ENCODE data around the gene SLC38A11.

The SLC38A11 gene

DNA sequence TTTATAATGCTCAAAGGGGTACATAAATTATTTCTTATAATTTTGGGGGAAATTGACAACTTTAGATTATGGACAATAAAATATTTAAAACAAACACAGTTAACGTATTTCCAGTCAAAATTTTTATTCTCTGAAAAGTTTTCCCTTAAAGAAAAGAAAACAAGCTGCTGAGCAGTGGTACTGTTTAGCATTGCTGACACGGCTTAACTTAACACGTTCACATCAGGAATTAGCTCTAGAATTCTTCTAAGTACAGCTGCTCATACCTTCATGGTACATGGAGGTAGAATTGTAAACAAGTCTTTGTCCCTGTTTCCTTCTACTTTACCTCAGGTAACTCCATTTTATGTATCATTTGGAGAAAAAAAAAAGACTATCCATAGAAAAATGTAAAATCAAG lies 2.0 kb downstream of the SLC38A11 start:
- no peak for ATAC-seq (ENCODE audit: low read depth)
- peaks cover 2% of the 10 kb centered on the region for H3K9me3 Mint-ChIP-seq
- H3K4me1 Mint-ChIP-seq = peaks cover 12% of the 10 kb centered on the region
- H3K36me3 Mint-ChIP-seq = peaks cover 4% of the 10 kb centered on the region
- peaks cover 10% of the 10 kb centered on the region for H3K27me3 Mint-ChIP-seq
- H3K27ac Mint-ChIP-seq = no peak overlapping the region
- no peak overlapping the region for H3K4me3 Mint-ChIP-seq
- DNase-seq (ENCODE audit: low spot score in 2 of 2) = no peak

DNA sequence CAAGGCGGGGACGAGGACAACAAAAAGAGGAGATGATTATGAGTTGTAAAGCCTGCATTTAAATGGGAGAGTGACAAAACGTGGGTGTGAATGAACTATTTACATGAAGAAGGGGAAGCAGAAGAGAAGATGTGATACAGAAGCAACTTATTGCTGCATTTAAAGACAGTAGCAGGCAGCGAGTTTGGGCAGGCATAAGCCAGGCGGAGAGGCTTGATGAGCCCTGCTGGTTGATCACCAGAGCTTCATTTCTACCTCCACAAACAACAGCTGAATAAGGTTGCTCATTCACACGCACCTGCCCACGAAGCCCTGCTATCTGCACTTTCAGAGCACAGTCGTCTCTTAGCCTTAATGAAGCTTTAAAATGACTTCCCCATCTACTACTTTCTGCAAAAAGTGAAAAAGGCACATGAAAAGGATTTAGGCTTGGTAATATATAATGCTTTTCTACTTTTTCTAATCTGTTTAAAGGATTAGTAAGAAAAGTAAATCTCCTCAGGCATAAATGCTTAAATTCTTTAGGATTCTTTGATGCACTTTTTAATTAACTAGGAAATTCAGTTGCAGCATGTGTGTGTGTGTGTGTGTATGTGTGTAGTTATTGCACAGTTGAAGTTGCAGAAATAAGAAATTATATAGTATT lies 3.1 kb downstream of the SLC38A11 start:
- peaks cover 10% of the 10 kb centered on the region for H3K27me3 Mint-ChIP-seq
- H3K4me3 Mint-ChIP-seq = no peak overlapping the region
- H3K9me3 Mint-ChIP-seq = peaks cover 2% of the 10 kb centered on the region
- DNase-seq (ENCODE audit: low spot score in 2 of 2) (no peak), ATAC-seq (ENCODE audit: low read depth) (peak; percentile 51)
- H3K36me3 Mint-ChIP-seq = peaks cover 4% of the 10 kb centered on the region
- no peak overlapping the region for H3K27ac Mint-ChIP-seq
- H3K4me1 Mint-ChIP-seq = peaks cover 12% of the 10 kb centered on the region

DNA sequence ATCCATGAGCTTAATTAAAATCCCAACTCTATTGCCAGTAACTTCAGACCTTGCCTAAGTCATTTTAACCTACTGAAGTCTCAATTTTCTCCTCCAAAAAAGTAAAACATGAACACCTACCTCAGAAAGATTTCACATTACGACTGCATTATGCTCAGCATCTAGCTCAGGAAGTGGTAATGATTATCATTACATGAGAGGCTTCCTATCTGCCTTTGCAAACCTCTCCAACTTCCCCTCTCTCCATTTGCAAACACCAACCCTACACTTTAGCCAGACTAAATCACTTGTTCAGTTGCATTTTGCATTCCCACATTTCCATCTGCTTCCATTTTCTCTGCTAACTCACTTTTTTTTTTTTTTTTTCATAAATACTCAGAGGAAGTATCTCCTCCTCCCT lies 6.8 kb downstream of the SLC38A11 start:
- H3K4me1 Mint-ChIP-seq = peaks cover 10% of the 10 kb centered on the region
- no peak overlapping the region for H3K27ac Mint-ChIP-seq
- DNase-seq (ENCODE audit: low spot score in 2 of 2) (no peak), ATAC-seq (ENCODE audit: low read depth) (peak; percentile 53)
- peaks cover 10% of the 10 kb centered on the region for H3K27me3 Mint-ChIP-seq
- no peak overlapping the region for H3K4me3 Mint-ChIP-seq
- peaks cover 2% of the 10 kb centered on the region for H3K9me3 Mint-ChIP-seq
- peaks cover 6% of the 10 kb centered on the region for H3K36me3 Mint-ChIP-seq

GRCh38 chr2:164947281-164947680 lies 8.0 kb downstream of the SLC38A11 start:
- Mint-ChIP-seq H3K4me1 (peaks cover 10% of the 10 kb centered on the region), H3K4me3 (no peak overlapping the region), H3K27ac (no peak overlapping the region), H3K36me3 (peaks cover 6% of the 10 kb centered on the region), H3K27me3 (peaks cover 9% of the 10 kb centered on the region), H3K9me3 (peaks cover 2% of the 10 kb centered on the region)
- DNase-seq (ENCODE audit: low spot score in 2 of 2) (no peak), ATAC-seq (ENCODE audit: low read depth) (no peak)

DNA sequence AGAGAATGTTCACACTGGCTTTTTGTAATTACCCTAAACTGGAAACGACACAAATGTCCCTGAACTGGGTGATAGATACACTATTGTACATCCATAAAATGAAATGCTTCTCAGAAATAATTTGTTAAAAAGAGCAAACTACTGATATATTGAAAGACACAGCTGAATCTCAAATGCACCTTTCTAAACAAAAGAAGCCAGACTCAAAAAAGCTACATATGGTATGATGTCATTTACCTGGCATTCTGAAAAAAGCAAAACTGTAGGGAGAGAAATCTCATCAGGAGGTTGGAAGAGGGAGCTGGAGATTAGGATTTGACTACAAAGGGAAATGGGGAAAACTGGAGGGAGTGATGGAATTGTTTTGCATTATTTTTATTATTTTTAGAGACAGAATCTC lies 12.0 kb downstream of the SLC38A11 start:
- no peaks in the 10 kb centered on the region for H3K27me3 Mint-ChIP-seq
- no peak for ATAC-seq (ENCODE audit: low read depth)
- H3K4me3 Mint-ChIP-seq = no peak overlapping the region
- peak overlapping the region; percentile 5 for H3K27ac Mint-ChIP-seq
- peaks cover 3% of the 10 kb centered on the region for H3K36me3 Mint-ChIP-seq
- no peaks in the 10 kb centered on the region for H3K4me1 Mint-ChIP-seq
- H3K9me3 Mint-ChIP-seq = no peaks in the 10 kb centered on the region
- DNase-seq (ENCODE audit: low spot score in 2 of 2) = no peak

DNA sequence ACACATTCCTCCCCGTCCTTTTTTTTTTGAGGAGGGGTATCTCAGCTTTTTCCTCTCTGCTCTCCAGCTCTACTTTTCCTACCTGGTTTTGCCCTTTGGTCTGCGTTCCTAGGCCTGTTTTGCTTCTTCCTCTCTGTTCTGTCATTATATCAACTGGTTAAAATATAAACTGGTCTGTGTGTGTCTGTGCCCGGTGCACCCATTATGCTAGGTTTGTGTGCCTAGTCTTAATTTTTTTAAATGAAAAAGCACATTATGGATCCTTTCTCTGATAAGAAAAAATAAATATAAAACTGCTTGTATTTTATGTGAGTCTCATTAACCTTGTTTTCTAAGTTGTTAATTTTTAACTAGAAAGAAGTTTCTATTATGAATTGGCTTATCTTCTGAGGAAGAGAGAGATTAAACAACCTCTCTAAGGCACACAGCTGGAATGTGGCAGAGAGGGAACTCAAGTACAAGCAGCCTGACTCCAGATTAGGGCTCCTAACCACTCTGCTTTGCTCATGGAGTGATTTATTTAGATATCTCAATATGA lies 17.4 kb downstream of the SLC38A11 start:
- Mint-ChIP-seq H3K27me3 (no peaks in the 10 kb centered on the region), H3K27ac (no peak overlapping the region), H3K36me3 (no peaks in the 10 kb centered on the region), H3K9me3 (no peaks in the 10 kb centered on the region), H3K4me1 (peaks cover 3% of the 10 kb centered on the region), H3K4me3 (no peak overlapping the region)
- DNase-seq (ENCODE audit: low spot score in 2 of 2) (no peak), ATAC-seq (ENCODE audit: low read depth) (no peak)

DNA sequence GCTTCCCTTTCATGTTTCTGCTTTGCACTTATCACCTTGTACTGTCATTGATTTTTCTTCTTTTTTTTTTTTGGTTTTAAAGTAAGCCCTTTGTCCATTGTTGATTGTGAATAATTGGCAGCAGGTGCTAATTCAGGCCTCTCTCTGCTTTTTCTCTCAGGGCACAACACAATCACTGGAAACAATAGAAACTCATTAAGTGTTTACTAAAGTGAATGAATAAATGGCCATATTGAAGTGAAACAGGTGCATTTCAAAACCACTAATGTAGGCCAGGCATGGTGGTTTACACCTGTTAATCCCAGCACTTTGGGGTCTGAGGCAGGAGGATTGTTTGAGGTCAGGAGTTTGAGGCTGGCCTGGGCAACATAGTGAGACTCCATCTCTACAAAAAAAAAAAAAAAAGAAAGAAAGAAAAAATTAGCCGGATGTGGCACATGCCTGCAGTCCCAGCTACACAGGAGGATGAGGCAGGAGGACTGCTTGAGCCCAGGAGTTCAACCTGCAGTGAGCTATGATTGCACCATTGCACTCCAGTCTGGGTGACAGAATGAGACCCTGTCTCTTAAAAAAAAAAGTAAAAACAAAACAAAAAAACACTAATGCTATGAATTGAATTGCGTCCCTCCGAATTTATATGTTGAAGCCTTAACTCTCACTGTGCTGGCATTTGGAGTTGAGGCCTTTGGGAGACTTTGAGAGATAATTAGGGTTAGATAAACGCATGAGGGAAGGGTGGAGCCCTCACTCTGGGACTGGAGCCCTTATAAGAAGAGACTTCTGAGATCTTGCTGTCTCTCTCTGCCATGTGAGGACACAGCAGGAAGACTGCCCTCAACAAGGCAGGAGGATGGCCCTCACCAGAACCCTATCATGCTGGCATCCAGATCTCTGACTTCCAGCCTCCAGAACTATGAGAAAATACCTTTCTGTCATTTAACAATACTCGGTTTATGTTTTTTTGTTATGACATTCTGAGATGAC lies 19.9 kb downstream of the SLC38A11 start:
- Mint-ChIP-seq H3K4me3 (no peak overlapping the region), H3K4me1 (peaks cover 7% of the 10 kb centered on the region), H3K27ac (no peak overlapping the region), H3K36me3 (no peaks in the 10 kb centered on the region), H3K9me3 (no peaks in the 10 kb centered on the region), H3K27me3 (no peaks in the 10 kb centered on the region)
- ATAC-seq (ENCODE audit: low read depth) (no peak), DNase-seq (ENCODE audit: low spot score in 2 of 2) (no peak)

DNA sequence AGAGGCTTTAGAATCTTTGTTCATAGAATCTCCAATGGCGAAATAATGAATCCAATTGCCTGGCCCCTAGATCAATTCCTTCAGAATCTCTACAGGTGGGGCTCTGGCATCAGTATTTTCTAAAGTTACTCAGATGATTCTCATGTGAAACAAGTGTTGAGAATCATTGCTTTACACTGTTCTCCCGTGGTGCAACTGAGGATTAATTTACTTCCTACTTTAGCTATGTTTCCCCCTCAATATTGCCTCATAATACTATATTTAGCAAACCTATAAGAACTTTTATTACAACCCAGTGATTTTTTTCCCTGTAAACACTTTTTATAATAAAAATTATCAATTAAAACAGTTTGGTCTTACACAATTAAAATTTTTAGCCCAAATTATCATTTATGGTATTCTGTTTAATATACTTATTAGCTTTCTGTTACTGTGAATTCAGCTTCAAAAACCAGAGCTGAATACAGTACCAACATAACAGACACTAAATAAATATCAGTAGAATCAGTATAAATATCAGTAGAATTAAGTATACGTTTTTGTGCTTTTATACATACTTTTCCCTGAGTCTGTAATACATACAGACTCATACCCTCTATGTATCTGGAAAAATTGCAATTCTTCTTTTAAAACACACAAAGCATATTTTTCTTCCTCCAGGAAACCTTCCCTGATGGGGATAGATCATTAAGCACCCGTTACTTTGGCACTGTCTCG lies 20.8 kb downstream of the SLC38A11 start:
- Mint-ChIP-seq H3K4me1 (peaks cover 7% of the 10 kb centered on the region), H3K27me3 (no peaks in the 10 kb centered on the region), H3K27ac (peak overlapping the region; percentile 72)

GRCh38 chr2:164933671-164934189 lies 21.6 kb downstream of the SLC38A11 start:
- DNase-seq (ENCODE audit: low spot score in 2 of 2) (no peak), ATAC-seq (ENCODE audit: low read depth) (no peak)
- H3K4me3 Mint-ChIP-seq = no peak overlapping the region
- no peaks in the 10 kb centered on the region for H3K9me3 Mint-ChIP-seq
- no peaks in the 10 kb centered on the region for H3K36me3 Mint-ChIP-seq
- peak overlapping the region; percentile 72 for H3K27ac Mint-ChIP-seq
- H3K27me3 Mint-ChIP-seq = no peaks in the 10 kb centered on the region
- peaks cover 7% of the 10 kb centered on the region for H3K4me1 Mint-ChIP-seq

More for the DNA sequence above, 20.8 kb downstream of the SLC38A11 start:
- Mint-ChIP-seq H3K4me3 (no peak overlapping the region), H3K36me3 (no peaks in the 10 kb centered on the region), H3K9me3 (no peaks in the 10 kb centered on the region)
- DNase-seq (ENCODE audit: low spot score in 2 of 2) (no peak), ATAC-seq (ENCODE audit: low read depth) (no peak)

GRCh38 chr2:164932377-164932776 lies 22.9 kb downstream of the SLC38A11 start:
- Mint-ChIP-seq H3K4me3 (no peak overlapping the region), H3K27ac (no peak overlapping the region), H3K4me1 (peaks cover 4% of the 10 kb centered on the region), H3K36me3 (no peaks in the 10 kb centered on the region), H3K9me3 (no peaks in the 10 kb centered on the region), H3K27me3 (no peaks in the 10 kb centered on the region)
- ATAC-seq (ENCODE audit: low read depth) (no peak), DNase-seq (ENCODE audit: low spot score in 2 of 2) (no peak)

GRCh38 chr2:164928101-164928673 lies 27.1 kb downstream of the SLC38A11 start:
- ATAC-seq (ENCODE audit: low read depth) (no peak), DNase-seq (ENCODE audit: low spot score in 2 of 2) (no peak)
- no peak overlapping the region for H3K27ac Mint-ChIP-seq
- no peak overlapping the region for H3K4me3 Mint-ChIP-seq
- no peaks in the 10 kb centered on the region for H3K27me3 Mint-ChIP-seq
- H3K4me1 Mint-ChIP-seq = peaks cover 4% of the 10 kb centered on the region
- peaks cover 3% of the 10 kb centered on the region for H3K36me3 Mint-ChIP-seq
- no peaks in the 10 kb centered on the region for H3K9me3 Mint-ChIP-seq

DNA sequence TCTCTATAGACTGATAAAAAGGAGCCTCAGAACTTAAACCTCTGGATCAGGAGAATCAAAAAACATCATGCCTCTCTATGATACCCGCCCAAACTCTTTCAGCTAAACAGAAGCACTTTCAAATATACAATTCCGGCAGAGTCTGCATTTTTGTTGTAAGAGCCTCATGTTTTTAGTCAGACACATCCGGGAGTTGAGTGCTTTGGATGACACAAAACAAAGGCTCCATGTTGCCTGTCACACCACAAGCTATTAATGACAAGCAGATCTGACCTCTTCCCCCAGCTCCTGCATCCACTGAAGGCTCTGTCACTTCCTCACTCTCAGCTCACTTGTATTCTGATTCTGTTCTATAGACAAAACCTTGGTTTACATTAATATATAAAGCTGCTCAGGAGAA lies 33.2 kb downstream of the SLC38A11 start:
- H3K36me3 Mint-ChIP-seq = peaks cover 4% of the 10 kb centered on the region
- peaks cover 6% of the 10 kb centered on the region for H3K4me1 Mint-ChIP-seq
- H3K9me3 Mint-ChIP-seq = no peaks in the 10 kb centered on the region
- DNase-seq (ENCODE audit: low spot score in 2 of 2) (no peak), ATAC-seq (ENCODE audit: low read depth) (no peak)
- no peak overlapping the region for H3K4me3 Mint-ChIP-seq
- no peaks in the 10 kb centered on the region for H3K27me3 Mint-ChIP-seq
- no peak overlapping the region for H3K27ac Mint-ChIP-seq

- ATAC-seq (ENCODE audit: low read depth) = peak; percentile 46
- no peaks in the 10 kb centered on the region for H3K9me3 Mint-ChIP-seq
- peaks cover 6% of the 10 kb centered on the region for H3K4me1 Mint-ChIP-seq
- no peak for DNase-seq (ENCODE audit: low spot score in 2 of 2)
- H3K4me3 Mint-ChIP-seq = peak overlapping the region; percentile 59
- H3K27me3 Mint-ChIP-seq = no peaks in the 10 kb centered on the region
- H3K27ac Mint-ChIP-seq = no peak overlapping the region
- H3K36me3 Mint-ChIP-seq = peaks cover 4% of the 10 kb centered on the region
Measured at GRCh38 chr2:164920430-164920829, 34.9 kb downstream of the SLC38A11 start.
